Stimulated activated CD4-positive, alpha-beta T cell treated with anti-CD3 and anti-CD28 coated beads, Interleukin-4, amount 100 ng/mL, for 48 hours (primary cell): ENCODE measurements around the gene HBM.
"Not testable (repeated sequence)": the region's sequence is repeated elsewhere in the genome, so short reads cannot be mapped to it uniquely, and the experiment has no call there.

Experiments
- DNase-seq, 2 donors: peaks; one replicate each; pipeline ENCODE4 v3.0.0-alpha.2; 2020; ENCODE audit warnings: low read depth in 2 of 2

Gene HBM

GRCh38 chr16:169014-169413 lies 3.2 kb downstream of the HBM start:
- no peak for DNase-seq

- DNase-seq = not testable (repeated sequence)
Measured at GRCh38 chr16:170088-170507, 4.3 kb downstream of the HBM start.

- DNase-seq = no peak
Measured at GRCh38 chr16:170788-171187, 5.0 kb downstream of the HBM start.

- DNase-seq = not testable (repeated sequence)
Measured at GRCh38 chr16:172374-172941, 6.7 kb downstream of the HBM start, which contains the start of gene HBA2. TSS of gene HBA2 (plus strand) at chr16:172876. CDS start at chr16:172913, 37 bp downstream.

GRCh38 chr16:173211-173854 lies 7.6 kb downstream of the HBM start:
- DNase-seq = not testable (repeated sequence)

- not testable (repeated sequence) for DNase-seq
Measured at GRCh38 chr16:173928-174769, 8.4 kb downstream of the HBM start.

- no peak for DNase-seq
Measured at GRCh38 chr16:175011-175949, 9.5 kb downstream of the HBM start.

- DNase-seq = not testable (repeated sequence)
Measured at GRCh38 chr16:176006-176405, 10.2 kb downstream of the HBM start.

- DNase-seq = not testable (repeated sequence)
Measured at GRCh38 chr16:176477-177382, 11.0 kb downstream of the HBM start, which contains the start of gene HBA1. TSS of gene HBA1 (plus strand) at chr16:176680. CDS start at chr16:176717, 37 bp downstream.

- DNase-seq = no peak
Measured at GRCh38 chr16:177394-177822, 11.6 kb downstream of the HBM start.

GRCh38 chr16:177981-178667 lies 12.3 kb downstream of the HBM start:
- no peak for DNase-seq

GRCh38 chr16:178668-179015 lies 12.9 kb downstream of the HBM start:
- DNase-seq = no peak

GRCh38 chr16:179211-180092 lies 13.7 kb downstream of the HBM start:
- no peak for DNase-seq

- peak; percentile 23 to 31 for DNase-seq
Measured at GRCh38 chr16:180101-180675, 14.4 kb downstream of the HBM start, which contains the start of gene HBQ1. TSS of gene HBQ1 (plus strand) at chr16:180459. CDS start at chr16:180487, 28 bp downstream.

GRCh38 chr16:180681-181564 lies 15.1 kb downstream of the HBM start:
- peak; percentile 74 to 92 for DNase-seq

- DNase-seq = no peak
Measured at GRCh38 chr16:181565-182021, 15.8 kb downstream of the HBM start.

GRCh38 chr16:183005-183404 lies 17.2 kb downstream of the HBM start:
- DNase-seq = no peak
